H1 (cell line): ENCODE results near the gene PCCA. TPM values are rescaled to one million over a fixed set of nuclear protein-coding genes. Genes with fewer than 3 reads are reported as not detected.

Experiments used
- CTCF ChIA-PET: fragments of 300-600 bp; sonication (Branson Sonifier 250); formaldehyde crosslinking; loops from one replicate; lab custom pipeline; 2021; ENCODE audit not compliant: partially characterized antibody; lab: Charles Lee
- POLR2A ChIA-PET: fragments of 300-600 bp; sonication (Branson Sonifier 250); formaldehyde crosslinking; loops from one replicate; lab custom pipeline; 2021; ENCODE audit warnings: inconsistent platforms; ENCODE audit not compliant: partially characterized antibody; lab: Charles Lee
- DNase-seq, 2 experiments: peaks; one replicate each; pipeline versions ENCODE4 v3.0.0 to v3.0.0-alpha.2; 2010 to 2022; ENCODE audit warnings: low spot score in 2 of 2, low read depth in 1 of 2, mixed read lengths in 1 of 2
- FAIRE-seq: peaks from 2 replicates; lab custom pipeline; 2011; peaks lifted over from hg19 to GRCh38; lab: Jason Lieb, UNC
- H2AFZ ChIP-seq: 2 replicates; pipeline ENCODE4 v1.8.1; 2012; ENCODE audit warnings: low read length, inconsistent platforms
- H2AK5ac ChIP-seq: 2 replicates; pipeline ENCODE4 v1.6.1; 2013; ENCODE audit warnings: low read depth, low read length
- H2BK120ac ChIP-seq: replicated peaks from 2 replicates; pipeline ENCODE3; 2013; ENCODE audit warnings: low read depth, low read length, inconsistent platforms
- H2BK12ac ChIP-seq: 2 replicates; pipeline ENCODE4 v1.6.1; 2013; ENCODE audit warnings: low read depth, low read length
- H2BK15ac ChIP-seq: 2 replicates; pipeline ENCODE4 v1.6.1; 2013; ENCODE audit warnings: low read length
- H2BK20ac ChIP-seq: 2 replicates; pipeline ENCODE4 v1.6.1; 2013; ENCODE audit warnings: low read length
- H2BK5ac ChIP-seq: 2 replicates; pipeline ENCODE4 v1.6.1; 2013; ENCODE audit warnings: low read depth, low read length
- H3K14ac ChIP-seq: 2 replicates; pipeline ENCODE4 v1.6.1; 2013; ENCODE audit warnings: inconsistent platforms; ENCODE audit not compliant: insufficient read length
- H3K18ac ChIP-seq: 2 replicates; pipeline ENCODE4 v1.6.1; 2013; ENCODE audit warnings: low read length; ENCODE audit errors: extremely low read depth
- H3K23ac ChIP-seq: 2 replicates; pipeline ENCODE4 v1.6.1; 2013; ENCODE audit warnings: inconsistent platforms; ENCODE audit not compliant: insufficient read length
- H3K23me2 ChIP-seq: 2 replicates; pipeline ENCODE4 v1.6.1; 2013; ENCODE audit warnings: low read depth, low read length
- H3K27ac ChIP-seq: 2 replicates; pipeline ENCODE4 v1.6.1; 2011; ENCODE audit warnings: low read depth, low read length, inconsistent platforms
- H3K27me3 ChIP-seq, 4 experiments: replicated peaks in 1 of 4; 1 replicate in 1 of 4; 2 replicates in 3 of 4; pipeline versions ENCODE4 v1.6.1 to v1.8.1; 2011 to 2013; ENCODE audit warnings: low read length in 3 of 4, mild to moderate bottlenecking in 3 of 4, inconsistent platforms in 2 of 4, mixed read lengths in 2 of 4, moderate library complexity in 1 of 4; ENCODE audit not compliant: control insufficient read depth in 3 of 4, insufficient read depth in 3 of 4; ENCODE audit errors: extremely low read depth in 1 of 4
- H3K36me3 ChIP-seq, 4 experiments: 2 replicates each; pipeline versions ENCODE4 v1.6.1 to v1.8.1; 2011 to 2013; ENCODE audit warnings: mild to moderate bottlenecking in 4 of 4, low read length in 3 of 4, moderate library complexity in 2 of 4, control low read depth in 1 of 4, inconsistent platforms in 1 of 4; ENCODE audit not compliant: insufficient read depth in 4 of 4, control insufficient read depth in 2 of 4
- H3K4ac ChIP-seq: replicated peaks from 2 replicates; pipeline ENCODE3; 2013; ENCODE audit warnings: low read length, low read depth, mixed read lengths, inconsistent platforms; ENCODE audit not compliant: insufficient read length
- H3K4me1 ChIP-seq, 4 experiments: replicated peaks in 1 of 4; 1 replicate in 1 of 4; 2 replicates in 3 of 4; pipeline versions ENCODE4 v1.6.1 to v1.8.1; 2011 to 2013; ENCODE audit warnings: low read length in 3 of 4, inconsistent platforms in 2 of 4, mixed read lengths in 1 of 4; ENCODE audit not compliant: insufficient read depth in 4 of 4, control insufficient read depth in 3 of 4
- H3K4me2 ChIP-seq, 2 experiments: 2 replicates each; pipeline versions ENCODE4 v1.6.1 to v1.8.1; 2011 to 2013; ENCODE audit warnings: low read depth in 2 of 2, low read length in 2 of 2, control low read depth in 1 of 2, inconsistent platforms in 1 of 2, mild to moderate bottlenecking in 1 of 2; ENCODE audit not compliant: insufficient read depth in 1 of 2
- H3K4me3 ChIP-seq, 4 experiments: fragments of 200-600, 300-600 bp in 1 of 4; sonication (generic), shearing (Covaris generic), sonication (Bioruptor Twin) in 1 of 4; 2 replicates each; pipeline versions ENCODE4 v1.5.1 to v1.8.1; 2011 to 2016; ENCODE audit warnings: low read length in 4 of 4, low read depth in 3 of 4, control low read depth in 2 of 4, inconsistent platforms in 2 of 4, mild to moderate bottlenecking in 2 of 4, mixed read lengths in 1 of 4, moderate library complexity in 1 of 4; ENCODE audit not compliant: insufficient read depth in 2 of 4; ENCODE audit errors: extremely low read depth in 1 of 4
- H3K56ac ChIP-seq: replicated peaks from 2 replicates; pipeline ENCODE3; 2013; ENCODE audit warnings: low read depth, mild to moderate bottlenecking, mixed read lengths, low read length, inconsistent platforms; ENCODE audit not compliant: insufficient read length
- H3K79me1 ChIP-seq: 2 replicates; pipeline ENCODE4 v1.6.1; 2013; ENCODE audit warnings: low read depth, low read length, control low read depth
- H3K79me2 ChIP-seq, 2 experiments: 2 replicates each; pipeline versions ENCODE4 v1.6.1 to v1.8.1; 2012 to 2013; ENCODE audit warnings: low read length in 2 of 2, mild to moderate bottlenecking in 2 of 2, inconsistent platforms in 1 of 2; ENCODE audit not compliant: insufficient read depth in 2 of 2, control insufficient read depth in 1 of 2
- H3K9ac ChIP-seq, 4 experiments: replicated peaks in 1 of 4; 1 replicate in 1 of 4; 2 replicates in 3 of 4; pipeline versions ENCODE4 v1.6.1 to v1.8.1; 2011 to 2013; ENCODE audit warnings: low read depth in 3 of 4, low read length in 3 of 4, control low read depth in 2 of 4, mild to moderate bottlenecking in 2 of 4, moderate library complexity in 2 of 4, inconsistent platforms in 1 of 4; ENCODE audit errors: extremely low read depth in 1 of 4
- H3K9me3 ChIP-seq, 2 experiments: 2 replicates each; pipeline versions ENCODE4 v1.6.1 to v1.8.1; 2012 to 2013; ENCODE audit warnings: mild to moderate bottlenecking in 2 of 2, moderate library complexity in 2 of 2, control low read depth in 1 of 2, inconsistent platforms in 1 of 2, low read depth in 1 of 2, low read length in 1 of 2, mixed read lengths in 1 of 2; ENCODE audit not compliant: insufficient read depth in 2 of 2
- H4K20me1 ChIP-seq, 2 experiments: replicated peaks in 1 of 2; 2 replicates each; pipeline versions ENCODE3 to v1.8.1; 2011 to 2013; ENCODE audit warnings: inconsistent platforms in 2 of 2, low read length in 2 of 2, mild to moderate bottlenecking in 1 of 2; ENCODE audit not compliant: insufficient read depth in 2 of 2, control insufficient read depth in 1 of 2
- H4K5ac ChIP-seq: 2 replicates; pipeline ENCODE4 v1.6.1; 2013; ENCODE audit warnings: low read length, low read depth, mixed read lengths, inconsistent platforms; ENCODE audit not compliant: insufficient read length
- H4K8ac ChIP-seq: 2 replicates; pipeline ENCODE4 v1.8.0; 2013; ENCODE audit warnings: mild to moderate bottlenecking, moderate library complexity, low read length, inconsistent platforms; ENCODE audit not compliant: insufficient read depth; ENCODE audit errors: extremely low read depth
- H4K91ac ChIP-seq: replicated peaks from 2 replicates; pipeline ENCODE3; 2013; ENCODE audit warnings: low read length, mixed read lengths, inconsistent platforms; ENCODE audit not compliant: insufficient read length
- CBX8 ChIP-seq: fragments of 300-800, 300-1000 bp; sonication (generic); IDR thresholded peaks from 2 replicates; pipeline ENCODE4 v1.7.1; 2016; ENCODE audit warnings: low read depth, low read length, borderline replicate concordance
- HDAC2 ChIP-seq, 2 experiments: fragments of 300-600 bp in 1 of 2; sonication (generic) in 1 of 2; IDR thresholded peaks; 2 replicates each; pipeline ENCODE4 v1.6.1; 2011 to 2012; ENCODE audit warnings: low read depth in 2 of 2, low read length in 2 of 2, mild to moderate bottlenecking in 2 of 2, moderate library complexity in 2 of 2, borderline replicate concordance in 1 of 2, inconsistent platforms in 1 of 2
- KDM1A ChIP-seq: fragments of 200-600, 300-600 bp; sonication (generic); IDR thresholded peaks from 2 replicates; pipeline ENCODE4 v1.7.1; 2016; ENCODE audit warnings: mild to moderate bottlenecking, low read length, borderline replicate concordance
- KDM4A ChIP-seq: IDR thresholded peaks from one replicate; pipeline ENCODE4 v1.7.1; 2012; ENCODE audit warnings: low read depth, mild to moderate bottlenecking, moderate library complexity, low read length, inconsistent platforms; ENCODE audit not compliant: severe bottlenecking
- TBP ChIP-seq: IDR thresholded peaks from 2 replicates; pipeline ENCODE4 v1.6.1; 2011; ENCODE audit warnings: low read depth, low read length, improper control_type of control experiment
- WGBS, 2 experiments: shearing (Covaris generic) in 1 of 2; methylation state at CpG; one replicate each; pipeline versions ENCODE4 v1.1.6 to v1.1.7; 2013 to 2015; ENCODE audit warnings: low lambda C conversion rate in 2 of 2, mixed read lengths in 2 of 2, inconsistent platforms in 1 of 2, low coverage in 1 of 2, missing lambda C conversion rate in 1 of 2; ENCODE audit not compliant: insufficient replicate concordance in 2 of 2, insufficient coverage in 1 of 2, insufficient read length in 1 of 2; ENCODE audit errors: extremely low coverage in 1 of 2, missing lambda C conversion rate in 1 of 2; 5-methylcytosine and 5-hydroxymethylcytosine counted together
- polyA plus RNA-seq, 7 experiments: library from polyadenylated mRNA; depleted of rRNA in 3 of 7; stranded (reverse) in 5 of 7; unstranded in 2 of 7; fragments of >200 nt in 5 of 7; fragments of 200-250 nt in 2 of 7; gene quantifications; 1 replicate in 5 of 7; 2 replicates in 1 of 7; 4 replicates in 1 of 7; pipeline versions ENCODE4 v1.2.1 to v1.2.3, GENCODE V29; 2011 to 2013; ENCODE audit warnings: missing spikeins in 2 of 7, mixed read lengths in 2 of 7
- total RNA-seq: library from RNA; stranded (reverse); fragmentation: NEBNext Ultra II Directional; extraction: Animal tissue kit (Norgen Biotek cat#: 25700); gene quantifications from 2 replicates; pipeline ENCODE4 v1.2.1, GENCODE V29; 2021

Gene PCCA
- total and polyA plus RNA-seq, 2 of the 8 experiments (the other 6 are each of a cell fraction or from before 2014, with no cell fraction given), result 18.4 to 49.8 TPM

- WGBS, 2 experiments, result 81% methylated on average over 1 of the region's 1 CpG; no CpG with 5 or more reads in 1 of the 2 experiments
- TF ChIP-seq CBX8, result no peak
- no peak for TF ChIP-seq TBP
- TF ChIP-seq KDM4A, result no peak
- peak in 1 of 2 experiments; percentile 58; a peak in 1 of 4 replicates for TF ChIP-seq HDAC2 (IDR thresholded peaks at IDR 0.05; ENCODE audit: borderline replicate concordance in 1 of 2, low read depth in 2 of 2, low read length in 2 of 2)
- 0 out of 2 replicates have a peak, but pooled peaks have one; percentile 54 for TF ChIP-seq KDM1A
- TF ChIP-seq, all 59 proteins: peak for 2
Measured at GRCh38 chr13:100090861-100091260, 2.0 kb downstream of the PCCA start.

More at GRCh38 chr13:100090861-100091260, 2.0 kb downstream of the PCCA start:
- ChIA-PET POLR2A (interaction anchor here (0.6 to 2.3 kb wide), 2 partner anchors 17 to 81 kb away, joined by 3 to 5 read pairs; no protein-coding TSS in a partner anchor), CTCF (interaction anchor here (1.3 to 2.5 kb wide), 3 partner anchors 101 to 434 kb away, joined by 3 to 10 read pairs (median 6); no protein-coding TSS in a partner anchor)
- Histone ChIP-seq H3K14ac (no peak overlapping the region), H3K36me3 (peaks cover 3 to 13% (median 5%) of the 10 kb centered on the region in 4 experiments; a peak in 5 of 8 replicates), H3K4me1 (peaks cover 0 to 5% (median 2%) of the 10 kb centered on the region in 4 experiments; a peak in 6 of 7 replicates), H3K56ac (no peak overlapping the region), H2BK20ac (no peak overlapping the region), H3K4me2 (peak overlapping the region; percentile 18 to 87; a peak in 2 of 4 replicates), H4K20me1 (peaks cover 0 to 14% of the 10 kb centered on the region in 2 experiments), H3K18ac (no peak overlapping the region), H3K4ac (no peak overlapping the region), H3K23me2 (no peaks in the 10 kb centered on the region), H2BK120ac (no peak overlapping the region), H4K91ac (no peak overlapping the region), H2BK12ac (no peak overlapping the region), H3K9ac (no peak overlapping the region), H2AFZ (no peak overlapping the region), H4K8ac (no peak overlapping the region), H3K23ac (no peak overlapping the region), H3K79me2 (peaks cover 37 to 85% of the 10 kb centered on the region in 2 experiments), H3K9me3 (no peaks in the 10 kb centered on the region), H2BK15ac (no peak overlapping the region), H3K27me3 (no peaks in the 10 kb centered on the region), H4K5ac (no peak overlapping the region), H2AK5ac (no peak overlapping the region), H2BK5ac (no peak overlapping the region), H3K4me3 (peak overlapping the region in 1 of 4 experiments; percentile 79; a peak in 1 of 8 replicates), H3K27ac (no peak overlapping the region), H3K79me1 (peaks cover 11% of the 10 kb centered on the region)
- FAIRE-seq, result no peak
- DNase-seq, result no peak
